ENCODE data around the gene RAB3GAP1. TPM values are rescaled to one million over a fixed set of nuclear protein-coding genes. Genes with fewer than 3 reads are reported as not detected.

The RAB3GAP1 gene
- total RNA-seq, 4 donors from 2014 or later: 38.4 to 63.5 (median 53.8) TPM

DNA sequence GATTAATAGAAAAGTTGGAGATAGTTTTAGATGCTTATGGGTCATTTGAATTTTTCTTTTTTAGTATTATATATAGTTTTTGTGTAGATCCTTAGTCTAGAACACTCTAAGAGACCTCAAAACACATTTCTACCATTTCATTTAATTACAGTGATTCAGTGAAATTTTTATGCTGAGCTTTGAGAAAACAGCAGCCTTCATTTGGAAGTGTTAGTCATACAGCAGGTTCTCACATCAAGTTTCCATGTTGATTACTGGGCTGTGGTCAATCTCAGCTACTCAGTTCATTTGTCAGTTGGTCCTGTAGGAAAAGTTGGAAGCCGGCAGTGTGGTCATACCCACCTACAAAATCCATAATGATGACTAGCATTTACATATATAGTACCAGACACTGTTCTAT lies 42.8 kb upstream of the RAB3GAP1 start:
- in situ Hi-C loops (cut with MboI; ENCODE audit: low pct_ligation_motif_present in 1 of 4, low pct_unique_long_range_greater_than_20kb in 1 of 4, low sequenced_read_pairs in 3 of 4) (loop anchor here in 3 of 4 donors (10.0 to 25.0 kb wide), 2 partner anchors 703 to 705 kb away; no protein-coding TSS in a partner anchor), intact Hi-C loops (cut with DNase I; ENCODE audit: low total_unique reads) (loop anchor here (10.0 kb wide), 1 partner anchor 715 kb away; no protein-coding TSS in a partner anchor)
- Histone ChIP-seq H3K9me3 (no peaks in the 10 kb centered on the region), H3K4me1 (peaks cover 0 to 3% (median 1%) of the 10 kb centered on the region in 4 donors), H3K27ac (no peak overlapping the region), H3K36me3 (no peaks in the 10 kb centered on the region), H3K27me3 (peaks cover 26% of the 10 kb centered on the region), H3K4me3 (no peak overlapping the region)
- WGBS, 2 donors (ENCODE audit: low coverage in 1 of 2): 78 to 80% methylated on average over 1 of the region's 1 CpG
- DNase-seq: no peak
- TF ChIP-seq POLR2AphosphoS5 (IDR thresholded peaks at IDR 0.05) (no peak), POLR2A (IDR thresholded peaks at IDR 0.05) (no peak), EP300 (IDR thresholded peaks at IDR 0.05; ENCODE audit: low read depth) (no peak), CTCF (IDR thresholded peaks at IDR 0.05) (no peak)

- H3K27ac ChIP-seq: no peak overlapping the region
- in situ Hi-C loops (cut with MboI; ENCODE audit: low pct_ligation_motif_present in 1 of 4, low pct_unique_long_range_greater_than_20kb in 1 of 4, low sequenced_read_pairs in 3 of 4): loop anchor here in 1 of 4 donors (25.0 kb wide), 1 partner anchor 702 kb away; no protein-coding TSS in a partner anchor
These were observed 41.7 kb upstream of the RAB3GAP1 start for GRCh38 chr2:135010200-135010942.

DNA sequence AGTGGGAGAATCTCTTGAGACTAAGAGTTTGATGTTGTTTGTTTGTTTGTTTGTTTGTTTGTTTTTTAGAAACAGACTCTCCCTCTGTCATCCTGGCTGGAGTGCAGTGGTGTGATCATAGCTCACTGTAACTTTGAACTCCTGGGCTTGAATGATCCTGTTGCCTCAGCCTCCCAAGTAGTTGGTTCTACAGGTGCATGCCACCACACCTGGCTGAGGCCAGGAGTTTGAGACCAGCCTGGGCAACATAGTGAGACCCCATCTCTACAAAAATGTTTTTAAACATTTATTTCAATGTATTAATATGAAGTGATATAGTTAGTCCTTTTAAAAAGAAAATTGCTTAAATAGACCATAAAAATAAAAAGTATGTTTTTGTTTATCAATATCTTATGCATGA lies 40.5 kb upstream of the RAB3GAP1 start:
- Histone ChIP-seq H3K36me3 (no peaks in the 10 kb centered on the region), H3K27me3 (peaks cover 3% of the 10 kb centered on the region), H3K4me3 (no peak overlapping the region), H3K27ac (no peak overlapping the region), H3K9me3 (no peaks in the 10 kb centered on the region), H3K4me1 (no peaks in the 10 kb centered on the region)
- TF ChIP-seq CTCF (IDR thresholded peaks at IDR 0.05) (no peak), EP300 (IDR thresholded peaks at IDR 0.05; ENCODE audit: low read depth) (no peak), POLR2A (IDR thresholded peaks at IDR 0.05) (no peak), POLR2AphosphoS5 (IDR thresholded peaks at IDR 0.05) (no peak)
- intact Hi-C loops (cut with DNase I; ENCODE audit: low total_unique reads): no loop called here
- in situ Hi-C loops (cut with MboI; ENCODE audit: low pct_ligation_motif_present in 1 of 4, low pct_unique_long_range_greater_than_20kb in 1 of 4, low sequenced_read_pairs in 3 of 4): loop anchor here in 1 of 4 donors (25.0 kb wide), 1 partner anchor 701 kb away; no protein-coding TSS in a partner anchor
- DNase-seq: no peak

More at GRCh38 chr2:135010200-135010942, 41.7 kb upstream of the RAB3GAP1 start:
- no peak for DNase-seq
- Histone ChIP-seq H3K4me3 (no peak overlapping the region), H3K9me3 (no peaks in the 10 kb centered on the region), H3K36me3 (no peaks in the 10 kb centered on the region), H3K4me1 (no peaks in the 10 kb centered on the region), H3K27me3 (peaks cover 15% of the 10 kb centered on the region)
- intact Hi-C loops (cut with DNase I; ENCODE audit: low total_unique reads): no loop called here
- TF ChIP-seq CTCF (IDR thresholded peaks at IDR 0.05): no peak
- no peak for TF ChIP-seq POLR2A (IDR thresholded peaks at IDR 0.05)
- TF ChIP-seq POLR2AphosphoS5 (IDR thresholded peaks at IDR 0.05): no peak
- no peak for TF ChIP-seq EP300 (IDR thresholded peaks at IDR 0.05; ENCODE audit: low read depth)
- WGBS, 2 donors (ENCODE audit: low coverage in 1 of 2): 78 to 84% methylated on average over 8 to 10 of the region's 10 CpGs

- DNase-seq: no peak
- Histone ChIP-seq H3K27me3 (no peaks in the 10 kb centered on the region), H3K27ac (no peak overlapping the region), H3K4me1 (no peaks in the 10 kb centered on the region), H3K9me3 (no peaks in the 10 kb centered on the region), H3K4me3 (no peak overlapping the region), H3K36me3 (no peaks in the 10 kb centered on the region)
- WGBS, 2 donors (ENCODE audit: low coverage in 1 of 2): 71 to 98% methylated on average over 1 of the region's 1 CpG
- in situ Hi-C loops (cut with MboI; ENCODE audit: low pct_ligation_motif_present in 1 of 4, low pct_unique_long_range_greater_than_20kb in 1 of 4, low sequenced_read_pairs in 3 of 4) (loop anchor here in 1 of 4 donors (25.0 kb wide), 1 partner anchor 691 kb away; no protein-coding TSS in a partner anchor), intact Hi-C loops (cut with DNase I; ENCODE audit: low total_unique reads) (no loop called here)
- TF ChIP-seq CTCF (IDR thresholded peaks at IDR 0.05): no peak
- TF ChIP-seq POLR2AphosphoS5 (IDR thresholded peaks at IDR 0.05): no peak
- TF ChIP-seq POLR2A (IDR thresholded peaks at IDR 0.05): no peak
- no peak for TF ChIP-seq EP300 (IDR thresholded peaks at IDR 0.05; ENCODE audit: low read depth)
These were observed 30.5 kb upstream of the RAB3GAP1 start for GRCh38 chr2:135021618-135022017.
